GM12878 (cell line): ENCODE data around the gene ERC2.

Source experiments
- CREM ChIP-seq: IDR thresholded peaks from 2 replicates; pipeline ENCODE4 v1.6.1; 2014; ENCODE audit warnings: antibody characterized with exemption, low read depth
- CTCF ChIP-seq, 3 experiments: IDR thresholded peaks in 2 of 3; conservative IDR thresholded peaks in 1 of 3; 2 replicates each; pipeline ENCODE4 v1.5.1; 2011; ENCODE audit warnings: low read depth in 3 of 3, low read length in 3 of 3, mild to moderate bottlenecking in 3 of 3, control low read depth in 2 of 3, moderate library complexity in 2 of 3, inconsistent platforms in 1 of 3, mixed read lengths in 1 of 3; ENCODE audit not compliant: control insufficient read depth in 2 of 3, insufficient read depth in 1 of 3; ENCODE audit errors: extremely low read depth in 1 of 3
- POLR2AphosphoS5 ChIP-seq: IDR thresholded peaks from 2 replicates; pipeline ENCODE4 v1.6.1; 2011; ENCODE audit warnings: mild to moderate bottlenecking, low read length, inconsistent platforms
- SP1 ChIP-seq: IDR thresholded peaks from one replicate; pipeline ENCODE4 v1.6.1; 2011; ENCODE audit warnings: low read depth, low read length

DNA sequence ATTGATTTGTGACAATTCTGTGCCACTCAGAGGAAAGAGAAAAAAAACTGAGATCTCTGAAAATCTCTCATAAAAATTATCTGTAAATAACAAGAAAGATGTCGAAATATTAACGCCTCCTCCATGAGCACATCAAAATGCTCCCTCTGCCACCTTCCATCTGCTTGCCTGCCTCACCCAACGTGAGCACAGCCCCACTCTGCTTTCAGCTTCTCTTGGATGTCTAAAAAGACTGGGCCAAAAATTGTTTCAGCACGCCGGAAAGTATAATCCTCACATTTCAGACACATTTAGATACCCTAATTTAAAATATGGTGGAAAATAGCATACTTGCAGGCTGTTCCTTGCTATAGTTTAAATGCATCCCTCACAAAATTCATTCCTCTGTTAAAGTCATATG lies 57.1 kb downstream of the ERC2 start:
- TF ChIP-seq CREM (no peak), SP1 (no peak), CTCF (IDR thresholded peaks at IDR 0.05 in 2 of 3, conservative IDR thresholded peaks at IDR 0.05 in 1 of 3; ENCODE audit: control insufficient read depth in 2 of 3, extremely low read depth in 1 of 3, insufficient read depth in 1 of 3, low read depth in 3 of 3, low read length in 3 of 3) (no peak), POLR2AphosphoS5 (no peak)
